GM21526 (cell line): ENCODE measurements around the gene HUS1B.
"Not testable (repeated sequence)": the region's sequence is repeated elsewhere in the genome, so short reads cannot be mapped to it uniquely, and the experiment has no call there.

Experiments used
- ATAC-seq: cut with Tn5 transposase; IDR thresholded peaks from one replicate; pipeline ENCODE4 v1.9.1; 2021; ENCODE audit warnings: moderate library complexity; ENCODE audit not compliant: unreplicated experiment, low FRiP score

The HUS1B gene

DNA sequence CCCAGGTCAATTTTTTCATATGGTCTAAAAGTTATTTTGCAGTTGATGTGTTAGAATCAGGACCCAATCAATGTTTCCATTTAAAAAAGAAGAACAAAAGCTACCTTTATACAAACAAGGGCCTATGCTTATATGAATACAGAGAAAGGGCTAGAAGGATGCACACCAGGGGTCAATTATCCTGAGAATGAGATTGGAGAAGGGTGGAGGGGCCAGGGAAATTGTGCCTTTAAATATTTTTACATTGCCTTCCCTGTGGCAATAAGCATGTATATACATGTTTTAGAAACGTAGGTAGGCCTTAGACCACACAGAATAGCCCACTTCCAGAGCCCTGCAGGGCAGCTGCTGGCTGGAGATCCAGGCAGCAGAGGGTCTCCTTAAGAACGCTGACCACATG lies 23.4 kb upstream of the HUS1B start:
- no peak for ATAC-seq

DNA sequence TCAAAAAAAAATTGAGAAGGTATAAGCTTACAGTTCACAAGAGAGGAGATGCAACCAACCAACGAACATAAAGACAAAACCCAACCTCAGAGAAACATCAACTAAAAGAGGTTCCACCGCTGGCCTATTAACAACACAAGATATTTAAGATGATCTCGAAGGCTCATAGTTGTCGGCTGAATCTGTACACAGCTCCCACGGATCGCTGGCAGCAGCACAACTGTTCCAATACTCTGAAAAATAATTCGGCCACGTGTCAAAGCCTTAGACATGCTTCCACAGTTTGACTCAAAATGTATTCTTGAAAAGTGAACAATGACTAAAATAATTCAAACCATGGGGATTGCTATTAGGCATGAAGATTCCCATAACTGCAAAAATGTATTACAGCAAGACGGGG lies 22.4 kb upstream of the HUS1B start:
- ATAC-seq, result no peak

DNA sequence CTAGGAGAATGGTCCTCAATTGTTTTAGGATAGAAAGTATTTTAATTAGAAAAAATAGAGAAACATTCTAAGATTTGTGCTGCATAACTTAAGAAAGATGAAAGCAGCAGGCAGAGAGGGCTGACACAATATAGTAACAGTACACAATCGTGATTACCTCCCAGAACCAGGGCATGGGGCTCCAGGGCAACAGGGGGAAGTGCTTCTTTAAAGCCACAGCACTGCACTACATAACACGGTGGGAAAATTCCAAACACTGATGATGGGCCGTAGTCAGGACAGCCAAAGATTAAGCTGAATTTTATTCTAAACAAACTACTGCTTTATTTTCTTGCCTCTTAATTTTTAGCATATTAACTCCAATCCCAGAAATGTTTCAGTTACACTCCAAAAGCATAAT lies 21.6 kb upstream of the HUS1B start:
- ATAC-seq, result no peak

DNA sequence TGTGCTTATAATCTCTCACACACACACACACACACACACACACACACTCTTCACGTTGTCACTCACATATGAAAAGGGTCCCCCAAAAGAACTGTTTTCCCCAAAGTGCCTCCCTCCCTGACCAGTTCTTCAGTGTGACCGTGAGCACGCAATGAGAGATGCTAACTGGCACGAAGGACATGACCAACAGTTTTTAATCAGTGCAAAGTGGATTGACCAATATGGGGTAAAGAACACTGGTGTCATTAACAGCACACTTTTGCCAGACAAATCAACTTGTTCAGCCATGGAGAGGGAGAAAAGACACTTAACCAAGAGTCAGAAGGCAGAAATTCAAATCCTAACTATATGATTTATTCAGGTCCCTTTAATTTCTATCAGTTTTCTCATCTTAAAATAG lies 21.0 kb upstream of the HUS1B start:
- no peak for ATAC-seq

DNA sequence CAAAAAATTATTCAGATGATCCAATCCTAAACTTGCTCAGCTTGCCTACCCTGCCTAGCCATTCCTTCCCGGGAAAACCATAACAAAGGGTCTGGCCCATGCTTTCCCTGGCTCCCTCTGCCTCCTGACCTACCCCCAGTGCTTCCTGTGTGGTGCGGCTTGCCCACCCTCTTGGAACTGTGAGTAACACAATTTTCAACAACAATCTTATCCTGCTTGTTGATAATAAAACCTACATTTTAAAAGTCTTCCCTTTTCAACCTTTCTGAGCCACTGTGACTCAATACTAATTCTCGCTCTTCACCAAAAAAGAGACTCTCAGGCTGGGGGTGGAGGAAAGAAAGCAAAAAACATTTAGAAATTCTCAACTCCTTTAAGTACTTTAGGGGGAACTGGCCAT lies 18.1 kb upstream of the HUS1B start:
- no peak for ATAC-seq

DNA sequence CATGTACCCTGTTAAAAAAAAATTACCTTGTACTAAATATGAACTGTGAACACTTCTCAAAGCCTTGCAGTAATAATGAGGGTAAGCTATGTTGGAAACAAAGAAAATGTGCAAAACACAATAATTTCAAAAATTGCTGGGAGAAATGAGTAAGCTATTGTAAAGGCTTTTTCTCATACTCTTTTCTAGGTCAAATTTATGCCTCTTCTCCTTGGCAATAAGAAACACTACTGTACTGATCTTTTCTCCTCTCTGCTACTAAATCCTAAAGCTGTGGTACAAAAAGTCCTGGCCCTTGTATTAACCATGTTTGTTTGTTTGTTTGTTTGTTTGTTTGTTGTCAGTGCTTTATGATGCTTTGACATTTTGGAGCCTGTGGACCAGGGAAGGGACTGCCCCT lies 17.5 kb upstream of the HUS1B start:
- no peak for ATAC-seq

DNA sequence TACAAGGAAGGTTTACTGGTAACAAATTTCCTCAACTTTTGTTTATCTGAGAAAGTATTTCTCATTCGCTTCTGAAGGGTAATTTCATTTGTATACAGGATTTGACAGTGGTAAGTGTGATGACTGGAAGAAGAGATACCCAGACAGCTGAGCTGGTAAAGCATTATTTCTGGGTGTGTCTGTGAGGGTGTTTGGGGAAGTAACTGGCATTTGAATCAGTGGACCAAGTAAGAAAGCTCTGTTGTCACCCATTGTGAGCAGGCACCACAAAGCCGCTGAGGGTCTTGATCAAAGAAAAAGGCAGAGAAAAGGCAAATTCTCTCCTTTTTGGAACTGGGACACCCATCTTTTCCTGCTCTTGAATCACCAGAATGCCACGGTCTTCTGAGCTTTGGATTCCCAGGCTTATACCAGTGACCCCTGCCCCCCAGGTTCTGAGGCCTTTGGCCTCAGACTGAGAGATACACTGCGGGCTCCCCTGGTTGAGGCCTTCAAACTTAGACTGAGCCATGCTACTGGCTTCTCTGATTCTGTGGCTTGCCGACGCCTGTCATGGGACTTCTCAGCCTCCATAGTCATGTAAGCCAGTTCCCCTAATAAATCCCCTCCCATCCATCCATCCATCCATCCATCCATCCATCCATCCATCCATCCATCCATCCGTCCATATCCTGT lies 10.5 kb upstream of the HUS1B start:
- ATAC-seq, result no peak

DNA sequence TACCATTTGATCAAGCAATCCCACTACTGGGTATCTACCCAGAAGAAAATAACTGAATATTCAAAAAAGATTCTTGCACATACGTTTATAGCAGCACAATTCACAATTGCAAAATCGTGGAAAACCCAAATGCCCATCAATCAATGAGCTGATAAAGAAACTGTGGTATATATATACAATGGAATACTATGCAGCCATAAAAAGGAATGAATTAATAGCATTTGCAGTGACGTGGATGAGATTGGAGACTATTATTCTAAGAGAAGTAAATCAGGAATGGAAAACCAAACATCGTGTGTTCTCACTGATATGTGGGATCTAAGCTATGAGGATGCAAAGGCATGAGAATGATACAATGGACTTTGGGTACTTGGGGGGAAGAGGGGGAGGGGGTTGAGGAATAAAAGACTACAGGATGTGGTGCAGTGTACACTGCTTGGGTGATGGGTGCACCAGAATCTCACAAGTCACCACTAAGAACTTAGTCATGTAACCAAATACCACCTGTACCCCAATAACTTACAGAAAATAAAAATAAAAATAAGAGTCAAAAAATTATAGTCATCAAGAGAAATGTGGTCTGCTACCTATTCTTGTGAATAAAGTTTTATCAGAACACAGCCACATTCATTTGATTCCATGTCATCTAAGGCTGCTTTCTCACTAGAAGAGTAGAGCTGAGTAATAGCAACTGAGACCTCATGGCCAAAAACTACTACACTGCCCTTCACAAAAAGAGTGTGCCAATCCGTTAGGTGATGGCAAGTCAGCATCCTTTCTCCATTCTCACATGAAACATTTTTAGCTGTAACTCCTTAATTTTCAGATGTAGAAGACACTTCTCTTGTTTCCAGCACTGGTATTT lies 8.7 kb upstream of the HUS1B start:
- no peak for ATAC-seq

DNA sequence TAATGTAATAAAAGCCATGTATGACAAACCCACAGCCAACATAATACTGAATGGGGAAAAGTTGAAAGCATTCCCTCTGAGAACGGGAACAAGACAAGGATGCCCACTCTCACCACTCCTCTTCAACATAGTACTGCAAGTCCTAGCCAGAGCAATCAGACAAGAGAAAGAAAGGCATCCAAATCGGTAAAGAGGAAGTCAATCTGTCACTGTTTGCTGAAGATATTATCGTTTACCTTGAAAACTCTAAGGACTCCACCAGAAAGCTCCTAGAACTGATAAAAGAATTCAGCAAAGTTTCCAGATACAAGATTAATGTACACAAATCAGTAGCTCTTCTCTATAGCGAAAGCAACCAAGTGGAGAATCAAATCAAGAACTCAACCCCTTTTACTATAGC lies 6.9 kb upstream of the HUS1B start:
- not testable (repeated sequence) for ATAC-seq

DNA sequence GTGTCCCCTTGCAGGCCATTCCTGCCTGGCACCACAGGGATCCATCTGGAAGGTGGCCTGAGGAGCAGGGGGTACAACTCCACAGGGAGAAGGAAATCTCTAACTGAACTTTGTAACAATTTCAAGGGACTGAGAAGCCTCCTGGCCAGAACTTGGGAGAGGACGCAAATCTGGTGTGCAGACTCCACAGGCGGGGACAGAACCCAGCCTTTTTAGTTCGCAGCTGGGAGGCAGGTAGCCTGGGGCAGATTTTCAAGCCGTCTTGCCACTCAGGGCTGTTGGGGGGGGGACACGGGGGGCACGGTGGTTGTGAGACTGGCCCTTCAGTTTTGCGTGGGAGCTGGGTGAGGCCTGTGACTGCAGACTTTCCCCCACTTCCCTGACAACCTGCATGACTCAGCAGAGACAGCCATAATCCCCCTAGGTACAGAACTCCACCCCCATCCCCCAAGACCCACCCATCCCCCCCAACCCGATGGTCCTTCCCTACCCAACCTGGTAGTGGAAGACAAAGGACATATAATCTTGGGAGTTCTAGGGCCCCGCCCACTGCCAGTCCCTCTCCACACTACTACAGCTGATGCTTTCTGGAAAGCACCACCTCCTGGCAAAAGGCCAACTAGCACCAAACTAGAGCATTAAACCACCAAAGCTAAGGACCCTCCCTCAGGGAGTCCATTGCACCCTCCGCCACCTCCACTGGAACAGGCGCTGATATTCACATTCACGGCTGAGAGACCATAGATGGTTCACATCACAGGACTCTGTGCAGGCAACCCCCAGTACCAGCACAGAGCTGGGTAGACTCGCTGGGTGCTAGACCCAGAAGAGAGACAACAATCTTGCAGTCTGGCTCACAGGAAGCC lies 3.0 kb upstream of the HUS1B start:
- ATAC-seq, result no peak

DNA sequence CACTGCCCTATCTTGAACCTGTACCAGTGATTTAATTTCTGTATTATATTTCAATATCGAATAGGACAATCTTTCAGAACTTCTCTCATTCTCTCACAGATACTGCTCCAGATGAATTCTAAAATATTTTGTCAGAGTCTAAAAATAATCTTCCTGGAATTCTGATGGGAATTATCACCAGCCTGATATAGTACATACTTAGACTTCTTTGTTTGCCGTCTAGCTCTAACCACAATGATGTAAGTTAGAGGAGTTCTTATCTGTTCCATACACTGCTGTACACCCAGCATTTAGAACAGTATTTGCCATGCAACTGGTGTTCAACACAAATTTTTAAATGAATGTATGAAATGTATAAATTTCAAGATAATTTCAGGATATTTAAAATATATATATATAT lies 1.3 kb upstream of the HUS1B start:
- no peak for ATAC-seq

DNA sequence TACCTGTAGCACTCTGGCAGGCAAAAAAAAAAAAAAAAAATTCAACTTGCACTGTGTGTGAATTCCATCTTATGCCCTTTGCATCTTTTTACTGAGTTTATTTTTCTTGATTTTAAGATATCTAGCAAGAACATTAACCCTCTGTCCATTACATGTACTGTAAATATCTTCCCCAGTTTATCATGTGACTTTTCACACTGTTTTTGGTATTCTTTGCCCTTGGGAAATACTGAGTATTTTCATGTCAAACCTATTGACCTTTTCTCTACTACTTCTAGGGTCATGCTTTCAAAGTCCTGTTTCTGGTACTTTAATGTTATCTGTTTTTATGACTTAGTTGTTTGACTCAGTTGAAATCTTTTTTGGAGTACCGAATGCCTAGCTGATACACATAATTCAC lies 843 bp upstream of the HUS1B start:
- ATAC-seq, result no peak

DNA sequence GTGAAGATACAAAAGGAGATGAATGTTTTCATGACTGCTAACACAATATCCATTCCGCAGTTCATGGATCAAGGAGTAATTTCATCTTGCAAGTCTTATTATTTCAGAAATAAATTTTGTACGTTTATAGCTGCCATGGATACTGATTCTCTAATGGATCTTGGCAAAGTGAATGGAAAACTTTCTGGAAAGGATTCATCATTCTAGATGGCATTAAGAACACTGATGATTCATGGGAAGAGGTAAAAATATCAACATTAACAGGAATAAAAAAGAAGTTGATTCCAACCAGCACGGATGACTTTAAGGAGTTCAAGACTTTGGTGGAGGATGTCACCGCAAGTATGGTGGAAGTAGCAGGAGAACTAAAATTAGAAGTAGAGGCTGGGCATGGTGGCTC lies 2.8 kb downstream of the HUS1B start:
- ATAC-seq, result no peak

DNA sequence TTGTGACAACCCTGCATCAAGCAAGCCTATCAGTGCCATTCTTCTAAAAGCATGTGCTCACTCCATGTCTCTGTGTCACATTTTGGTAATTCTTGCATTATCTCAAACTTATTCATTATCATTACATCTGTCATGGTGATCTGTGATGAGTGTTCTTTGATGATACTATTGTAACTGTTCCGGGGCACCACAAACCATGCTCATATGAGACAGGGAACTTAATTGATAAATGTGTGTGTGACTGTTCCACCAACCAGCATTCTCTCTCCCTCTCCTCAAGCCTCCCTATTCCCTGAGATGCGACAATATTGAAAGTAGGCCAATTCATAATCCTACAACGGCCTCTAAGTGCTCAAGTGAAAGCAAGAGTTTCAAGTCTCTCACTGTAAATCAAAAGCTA lies 4.0 kb downstream of the HUS1B start:
- no peak for ATAC-seq

DNA sequence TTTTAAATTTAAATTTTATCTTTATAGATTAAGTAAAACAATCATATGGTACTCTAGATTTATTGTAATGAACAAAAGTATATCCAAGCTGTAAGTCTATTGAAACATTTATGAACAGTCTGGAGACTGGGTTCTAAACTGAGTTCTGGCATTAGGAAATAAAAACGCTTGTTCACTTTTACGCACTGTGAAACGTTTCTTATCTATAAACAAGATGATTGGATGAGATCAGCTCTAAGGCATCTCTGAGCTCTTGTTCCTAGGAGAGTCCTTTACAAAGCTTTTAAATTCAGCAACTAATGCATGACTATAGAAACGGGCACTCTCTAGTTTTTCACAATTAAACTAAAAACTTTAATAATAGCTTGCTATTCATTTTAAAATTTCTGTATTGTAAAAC lies 6.8 kb downstream of the HUS1B start:
- ATAC-seq, result no peak

DNA sequence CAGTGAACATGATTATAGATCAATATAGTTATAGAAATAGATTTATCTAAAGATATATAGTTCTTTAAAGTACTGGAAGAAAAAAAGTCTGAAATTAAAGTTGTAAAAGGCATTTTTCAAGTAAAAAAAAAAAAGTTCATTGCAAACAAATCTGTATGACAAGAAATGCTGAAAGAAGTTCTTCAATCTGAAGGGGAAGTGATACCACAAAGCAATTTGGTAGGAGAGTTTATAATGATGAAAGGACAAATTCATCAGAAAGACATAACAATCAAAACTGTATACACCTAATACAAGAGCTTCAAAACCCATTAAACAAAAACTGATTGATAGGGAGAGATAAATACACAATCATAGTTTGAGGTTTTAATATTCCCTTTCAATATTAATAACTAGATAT lies 14.1 kb downstream of the HUS1B start:
- ATAC-seq, result no peak

DNA sequence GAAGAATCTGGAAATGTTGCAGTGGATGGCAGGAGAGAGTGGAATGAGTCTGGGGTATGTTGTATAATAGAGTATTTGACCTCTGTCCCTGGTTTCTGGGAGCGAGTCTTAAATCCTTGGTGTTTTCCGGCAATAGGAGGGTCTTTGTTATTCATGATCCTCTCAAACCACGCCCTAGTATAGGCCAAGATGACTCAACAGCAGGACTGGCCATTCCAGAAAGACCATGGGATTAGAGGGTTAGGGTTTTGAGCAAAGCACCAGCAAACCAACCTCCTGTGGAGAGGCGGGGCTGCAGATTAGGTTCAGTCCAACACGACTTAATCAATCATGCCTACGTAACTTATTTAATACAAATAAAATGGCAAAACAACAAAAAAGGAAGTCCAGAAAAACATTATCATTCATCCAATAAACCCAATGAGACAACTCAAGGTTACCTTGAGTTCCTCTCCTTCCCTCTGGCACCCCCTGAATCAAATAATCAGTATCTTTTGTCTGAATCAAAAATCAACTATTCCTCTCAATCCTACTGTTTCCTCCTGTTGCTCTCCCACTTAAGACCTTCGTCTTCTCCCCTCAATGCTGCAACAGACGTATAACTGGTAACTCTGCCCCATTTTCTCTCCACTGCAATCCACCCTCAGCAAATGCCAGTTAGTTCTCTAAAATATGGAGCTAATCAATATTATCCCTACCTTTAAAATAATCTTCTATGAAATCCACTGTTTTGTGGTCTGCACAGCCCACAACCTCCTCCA lies 15.5 kb downstream of the HUS1B start:
- no peak for ATAC-seq

DNA sequence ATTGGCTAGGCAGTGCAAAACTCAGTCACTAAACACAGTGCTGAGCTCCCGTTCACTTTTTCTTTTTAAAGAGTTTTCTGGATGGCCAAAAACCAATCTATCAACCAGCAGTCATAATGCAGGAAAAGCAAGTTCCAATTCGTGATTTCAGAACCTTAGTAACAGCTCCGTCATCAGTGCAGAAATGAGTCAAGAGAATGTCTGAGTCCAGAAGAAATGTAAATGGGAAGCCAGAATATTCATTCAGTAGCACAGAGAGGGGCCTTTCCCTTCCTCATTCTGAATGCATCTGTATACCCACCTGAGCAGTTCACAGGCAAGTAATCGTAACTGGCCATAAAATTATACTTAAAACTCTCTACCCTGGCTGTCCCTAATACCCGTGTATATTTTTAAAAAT lies 20.4 kb downstream of the HUS1B start:
- ATAC-seq, result peak; percentile 74

DNA sequence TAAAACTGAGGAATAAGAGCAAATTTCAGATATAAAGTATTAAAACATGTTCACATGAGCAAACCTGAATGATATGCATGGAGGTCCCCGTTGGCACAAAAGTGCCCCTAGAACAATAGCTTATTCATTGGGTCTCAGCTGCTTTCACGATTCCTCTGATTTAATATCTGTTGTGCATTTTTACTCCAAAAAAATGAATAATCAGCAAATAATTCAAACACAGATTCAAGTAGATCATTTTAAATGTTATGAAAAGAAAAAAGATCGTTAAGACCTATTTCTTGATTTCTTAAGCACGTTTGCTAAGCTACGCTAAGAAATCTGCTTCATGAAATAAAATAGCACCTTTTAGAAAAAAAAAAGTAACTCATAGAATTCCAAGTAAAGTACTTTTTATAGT lies 21.7 kb downstream of the HUS1B start:
- ATAC-seq, result no peak

DNA sequence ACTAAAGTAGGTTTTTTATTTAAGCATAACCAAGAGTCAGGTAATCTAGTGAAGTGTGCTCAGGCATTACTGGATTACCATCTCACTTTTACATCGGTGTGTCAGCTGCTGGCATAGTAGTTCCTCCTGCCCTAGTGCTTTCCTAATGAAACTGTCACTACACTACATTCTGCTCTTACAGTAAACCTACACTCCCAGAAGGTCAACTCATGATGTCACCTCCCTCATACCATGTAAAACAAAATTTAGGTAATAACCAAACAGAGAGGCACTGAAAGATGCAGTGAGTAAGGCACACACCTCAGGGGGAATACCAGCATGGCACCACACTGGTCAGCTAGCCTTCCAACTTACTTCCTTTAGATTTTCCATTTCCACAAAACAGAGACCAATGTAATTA lies 23.3 kb downstream of the HUS1B start:
- ATAC-seq, result no peak

DNA sequence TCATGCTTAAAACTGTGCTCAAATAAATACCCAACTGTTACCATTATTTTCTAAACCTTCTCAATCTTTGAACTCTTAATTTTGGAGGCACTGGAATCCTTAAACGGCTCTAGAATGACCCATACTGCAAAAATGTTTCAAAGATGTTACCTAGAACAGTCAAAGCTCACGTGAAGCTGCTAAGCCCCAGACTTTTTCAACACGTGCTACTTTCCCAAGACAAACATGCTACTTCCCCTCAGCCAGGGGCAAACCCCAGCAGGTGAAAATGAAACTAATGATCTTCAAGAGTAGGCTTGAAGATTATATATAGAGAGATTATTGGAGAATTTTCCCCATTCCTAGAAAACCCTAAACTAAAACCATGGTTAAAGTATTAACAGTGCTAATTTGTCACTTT lies 28.1 kb downstream of the HUS1B start:
- no peak for ATAC-seq
